Activated CD4-positive, alpha-beta T cell treated with anti-CD3 and anti-CD28 coated beads for 24 hours (primary cell): ENCODE data around the gene BLM.

ENCODE experiments used
- DNase-seq, 2 donors: peaks; one replicate each; pipeline ENCODE4 v3.0.0-alpha.2; 2020; ENCODE audit warnings: low read depth in 2 of 2

BLM gene

DNA sequence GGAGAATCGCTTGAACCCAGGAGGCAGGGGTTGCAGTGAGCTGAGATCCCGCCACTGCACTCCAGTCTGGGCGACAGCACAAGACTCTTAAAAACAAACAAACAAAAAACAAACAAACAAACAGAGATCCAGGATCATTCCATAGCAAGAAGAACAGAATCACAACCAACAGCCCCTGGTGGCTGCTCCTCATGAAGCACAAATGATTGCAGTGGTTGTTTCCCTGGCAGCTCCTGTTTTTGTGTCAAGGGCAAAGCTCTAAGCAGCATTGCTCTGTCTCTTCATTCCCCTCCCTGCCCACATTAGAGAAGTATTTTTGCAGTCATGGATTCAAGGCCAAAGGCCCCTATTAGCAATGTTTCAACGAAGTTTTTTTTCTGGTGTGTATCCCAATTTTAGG, 25.8 kb upstream of the BLM start:
- DNase-seq: no peak

- DNase-seq: no peak
Observed at GRCh38 chr15:90691982-90692773, 25.0 kb upstream of the BLM start.

- DNase-seq: no peak
Observed at GRCh38 chr15:90694987-90695386, 22.2 kb upstream of the BLM start.

- no peak for DNase-seq
Observed at GRCh38 chr15:90697175-90697574, 20.0 kb upstream of the BLM start.

DNA sequence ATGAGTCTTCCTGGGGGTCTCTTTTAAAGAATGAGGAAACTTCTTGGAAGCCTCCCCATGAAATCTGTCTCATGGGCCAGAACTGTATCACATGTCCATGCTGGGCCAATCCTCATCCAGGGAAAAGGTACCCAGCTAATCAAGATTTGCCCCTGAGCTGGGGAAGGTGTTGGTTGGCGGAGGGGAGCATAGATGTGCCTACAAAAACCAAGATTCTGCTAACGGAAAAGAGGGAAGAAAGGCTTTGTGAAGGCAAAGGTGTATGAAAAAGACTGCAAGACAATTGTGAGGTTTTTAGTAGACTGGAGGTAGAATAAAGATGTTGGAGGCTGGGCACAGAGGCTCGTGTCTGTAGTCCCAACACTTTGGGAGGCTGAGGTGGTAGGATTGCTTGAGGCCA, 18.5 kb upstream of the BLM start:
- DNase-seq: no peak

DNA sequence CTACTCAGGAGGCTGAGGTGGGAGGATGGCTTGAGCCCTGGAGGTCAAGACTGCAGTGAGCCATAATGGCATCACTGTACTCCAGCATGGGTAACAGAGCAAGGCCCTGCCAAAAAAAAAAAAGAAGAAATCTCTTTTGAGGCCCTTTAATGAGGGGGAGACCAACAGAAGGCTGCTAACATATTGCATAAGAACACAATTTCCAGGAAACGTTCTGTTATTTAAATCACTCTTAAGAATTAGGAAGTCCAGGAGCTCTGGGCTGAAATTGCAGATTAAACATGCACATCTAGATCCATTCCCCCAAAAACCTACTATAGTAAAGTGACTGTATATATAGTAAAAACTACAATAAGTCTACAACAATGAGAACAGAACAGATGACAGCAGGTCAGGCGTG, 16.1 kb upstream of the BLM start:
- no peak for DNase-seq

- DNase-seq: no peak
Observed at GRCh38 chr15:90701880-90702630, 15.1 kb upstream of the BLM start.

DNA sequence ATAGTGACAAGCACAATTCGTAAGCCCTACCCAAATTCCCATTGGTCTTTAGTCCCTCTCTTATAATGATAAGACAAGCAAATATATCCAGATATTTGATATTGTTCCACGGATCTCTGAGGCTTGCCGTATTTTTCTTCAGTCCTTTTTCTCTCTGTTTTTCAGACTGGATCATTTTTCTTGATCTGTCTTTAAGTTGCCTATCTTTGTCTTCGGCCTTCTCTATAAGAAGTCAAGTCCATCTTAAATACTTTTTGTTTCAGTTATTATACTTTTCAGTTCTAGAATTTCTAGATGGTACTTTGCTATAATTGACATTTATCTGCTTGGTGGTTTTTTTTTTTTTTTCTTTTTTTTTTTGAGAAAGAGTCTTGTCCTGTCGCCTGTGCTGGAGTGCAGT, 13.7 kb upstream of the BLM start:
- no peak for DNase-seq

- no peak for DNase-seq
Observed at GRCh38 chr15:90705212-90705611, 11.9 kb upstream of the BLM start.

- DNase-seq: no peak
Observed at GRCh38 chr15:90706394-90707327, 10.5 kb upstream of the BLM start.

GRCh38 chr15:90707489-90707888, 9.7 kb upstream of the BLM start:
- DNase-seq: no peak

DNA sequence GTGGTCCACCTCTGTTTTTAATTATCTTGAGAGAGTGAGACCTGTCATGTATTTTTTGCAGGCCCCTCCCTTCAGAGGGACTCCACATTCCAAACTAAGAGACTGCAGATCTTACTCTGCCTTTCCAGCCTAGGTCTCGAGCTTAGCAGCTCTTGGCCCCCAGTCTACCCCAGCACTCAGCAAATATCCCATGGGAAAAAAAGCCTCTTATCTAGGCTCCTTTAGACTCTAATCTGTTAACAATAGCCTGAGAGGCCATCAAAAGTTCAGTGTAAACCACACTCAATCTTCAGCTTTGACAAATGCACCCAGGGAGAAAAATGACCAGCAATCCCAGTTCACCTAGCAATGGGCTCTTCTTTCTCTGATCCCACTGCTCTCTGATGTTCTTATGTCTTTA, 8.6 kb upstream of the BLM start:
- no peak for DNase-seq

DNA sequence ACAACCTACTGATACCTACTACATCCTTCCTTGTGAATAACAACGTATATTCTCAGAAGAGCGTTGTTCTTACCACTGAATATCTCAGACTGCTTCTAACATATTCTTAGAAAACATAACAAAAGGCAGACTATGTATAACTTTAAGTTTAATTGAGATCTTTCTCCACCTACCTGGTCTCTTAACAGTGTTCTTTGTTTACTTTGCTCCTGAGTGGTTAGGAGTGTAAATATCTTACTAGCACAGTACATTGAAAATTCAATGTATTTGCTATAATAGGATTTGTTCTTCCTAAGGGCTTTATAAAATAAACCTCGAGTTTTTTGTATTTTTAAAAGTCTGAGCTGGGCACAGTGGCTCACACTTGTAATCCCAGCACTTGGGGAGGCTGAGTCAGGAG, 7.9 kb upstream of the BLM start:
- DNase-seq: no peak

DNA sequence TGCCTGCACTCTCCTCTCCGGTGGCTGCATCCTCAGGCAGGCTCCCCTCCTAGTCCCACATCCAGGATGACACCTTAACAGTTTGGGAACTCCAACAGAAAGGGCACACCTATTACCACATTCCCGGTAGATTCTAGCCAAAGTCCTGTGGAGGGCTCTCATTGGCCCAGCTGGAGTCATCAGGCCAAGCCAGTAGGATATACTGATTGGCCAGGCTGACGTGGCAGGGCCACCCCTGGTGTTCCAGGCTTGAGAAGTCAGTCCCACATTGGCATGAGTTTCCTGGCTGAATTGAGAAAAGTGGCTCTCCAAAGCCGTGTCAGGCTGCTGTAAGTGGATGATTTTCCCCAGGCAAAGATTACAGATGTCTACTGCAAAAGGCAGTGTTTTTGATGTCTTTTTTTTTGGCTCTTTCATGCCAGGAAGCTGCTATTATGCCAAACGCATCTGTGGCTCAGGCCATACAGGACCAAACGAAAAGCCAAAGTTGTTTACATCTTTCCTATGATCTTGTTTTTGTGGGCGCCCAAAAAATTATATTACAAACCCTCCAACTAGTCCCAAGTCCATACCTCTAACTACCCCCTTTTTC, 6.6 kb upstream of the BLM start:
- no peak for DNase-seq

DNA sequence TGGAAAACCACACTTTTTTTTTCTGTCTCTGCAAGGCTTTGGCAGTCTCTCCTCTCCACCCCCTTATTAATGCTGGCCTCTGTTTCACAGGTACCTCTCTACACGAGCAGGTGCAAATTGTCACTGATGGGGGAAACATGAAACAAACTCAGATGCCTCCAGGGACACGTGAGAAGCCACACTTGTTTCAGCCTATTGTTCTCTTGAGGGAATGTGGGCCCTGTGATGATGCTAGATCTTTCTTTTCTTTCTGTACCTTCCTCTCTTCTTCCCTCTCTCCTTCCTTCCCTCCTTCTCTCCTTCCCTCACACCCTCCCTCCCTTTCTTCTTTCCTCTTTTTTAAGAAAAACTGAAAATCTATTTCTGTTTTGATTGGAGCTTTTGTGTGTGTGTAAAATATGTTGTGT, 5.7 kb upstream of the BLM start:
- no peak for DNase-seq

DNA sequence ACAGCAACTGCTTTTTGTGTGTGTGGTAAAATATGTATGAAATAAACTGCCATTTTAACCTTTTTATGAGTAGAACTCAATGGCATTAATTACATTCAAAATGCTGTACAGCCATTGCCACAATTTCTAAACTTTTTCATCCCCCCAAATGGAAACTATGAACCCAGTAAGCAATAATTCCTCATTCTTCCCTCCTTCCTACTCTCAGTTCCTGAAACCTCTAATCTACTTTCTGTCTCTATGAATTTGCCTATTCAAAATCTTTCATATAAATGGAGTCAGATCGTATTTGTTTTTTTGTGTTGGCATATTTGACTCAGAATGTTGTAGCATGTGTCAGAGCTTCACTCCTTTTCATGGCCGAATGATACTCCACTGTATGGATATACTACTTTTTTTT, 5.3 kb upstream of the BLM start:
- DNase-seq: no peak

- no peak for DNase-seq
Observed at GRCh38 chr15:90713081-90713480, 4.1 kb upstream of the BLM start.

GRCh38 chr15:90716317-90716975, 700 bp upstream of the BLM start:
- no peak for DNase-seq

DNA sequence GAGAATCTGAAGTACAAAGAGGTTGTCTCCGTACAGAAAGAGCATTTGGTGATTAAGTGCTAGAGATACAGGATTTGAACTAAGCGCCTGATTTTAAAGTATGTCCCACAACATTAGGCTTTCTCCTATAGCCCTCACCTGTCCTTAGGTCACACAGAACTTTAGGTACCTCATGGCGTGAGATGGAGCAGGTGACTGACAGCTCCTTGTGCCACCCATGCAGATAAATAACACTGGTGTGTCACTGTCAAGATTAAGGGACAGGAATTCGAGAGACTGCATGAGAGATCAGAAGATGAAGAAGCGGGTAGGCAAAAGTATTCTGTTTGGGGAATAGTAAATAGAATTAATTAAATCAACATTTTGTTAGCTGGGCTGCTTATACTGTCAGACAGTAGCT, 1.1 kb downstream of the BLM start:
- DNase-seq: no peak

DNA sequence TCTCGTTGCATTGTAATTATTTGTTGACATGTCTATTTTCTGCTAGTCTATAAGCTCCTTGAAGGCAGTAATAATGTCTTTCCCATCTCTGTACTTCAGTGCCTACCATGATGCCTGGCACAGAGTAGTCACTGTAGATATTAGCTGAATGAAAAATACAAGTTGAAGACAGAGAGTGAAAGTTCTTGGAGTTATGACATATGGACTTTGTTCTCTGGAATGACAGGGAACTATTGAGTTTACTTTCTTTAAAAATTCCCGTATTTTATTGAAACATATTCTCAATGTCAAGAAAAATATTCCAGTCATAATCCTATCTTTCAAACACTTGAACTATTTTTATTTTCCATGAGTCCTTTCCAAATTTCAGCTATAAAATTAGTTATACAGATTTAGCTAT, 3.0 kb downstream of the BLM start:
- no peak for DNase-seq

GRCh38 chr15:90729261-90729660, 12.1 kb downstream of the BLM start:
- no peak for DNase-seq
